H9 (cell line): Measurements from ENCODE around the gene SLC25A26. TPM values are rescaled to one million over a fixed set of nuclear protein-coding genes. Genes with fewer than 3 reads are reported as not detected.

Experiments
- DNase-seq: peaks from one replicate; pipeline ENCODE4 v3.0.0-alpha.2; 2017
- H2AFZ ChIP-seq: one replicate; pipeline ENCODE4 v1.6.1; 2013; ENCODE audit warnings: mild to moderate bottlenecking, low read length, control low read depth, moderate library complexity
- H2AK5ac ChIP-seq: 2 replicates; pipeline ENCODE4 v1.6.1; 2013; ENCODE audit warnings: low read length, control low read depth, mixed read lengths; ENCODE audit not compliant: insufficient read length
- H2BK120ac ChIP-seq: one replicate; pipeline ENCODE4 v1.6.1; 2013; ENCODE audit warnings: low read depth, mild to moderate bottlenecking, low read length, control low read depth, inconsistent platforms; ENCODE audit not compliant: poor library complexity, severe bottlenecking
- H2BK12ac ChIP-seq: 2 replicates; pipeline ENCODE4 v1.6.1; 2013; ENCODE audit warnings: low read length, control low read depth, mixed read lengths, low read depth; ENCODE audit not compliant: insufficient read length
- H2BK15ac ChIP-seq: 2 replicates; pipeline ENCODE4 v1.6.1; 2013; ENCODE audit warnings: low read depth, low read length, control low read depth
- H2BK20ac ChIP-seq: one replicate; pipeline ENCODE4 v1.6.1; 2013; ENCODE audit warnings: low read depth, mild to moderate bottlenecking, low read length, control low read depth, inconsistent platforms; ENCODE audit not compliant: poor library complexity, severe bottlenecking
- H2BK5ac ChIP-seq: 2 replicates; pipeline ENCODE4 v1.6.1; 2013; ENCODE audit warnings: low read length, control low read depth, mixed read lengths; ENCODE audit not compliant: insufficient read length
- H3K14ac ChIP-seq: 2 replicates; pipeline ENCODE4 v1.6.1; 2013; ENCODE audit warnings: low read length, control low read depth; ENCODE audit not compliant: insufficient read depth
- H3K18ac ChIP-seq: 2 replicates; pipeline ENCODE4 v1.6.1; 2013; ENCODE audit warnings: low read depth, mild to moderate bottlenecking, mixed read lengths, low read length, control low read depth; ENCODE audit not compliant: insufficient read length
- H3K23ac ChIP-seq: 2 replicates; pipeline ENCODE4 v1.6.1; 2013; ENCODE audit warnings: low read length, control low read depth, mixed read lengths, low read depth; ENCODE audit not compliant: insufficient read length
- H3K23me2 ChIP-seq: 2 replicates; pipeline ENCODE4 v1.6.1; 2013; ENCODE audit warnings: low read depth, mild to moderate bottlenecking, mixed read lengths, low read length, control low read depth; ENCODE audit not compliant: insufficient read length, poor library complexity, severe bottlenecking
- H3K27ac ChIP-seq: 2 replicates; pipeline ENCODE4 v1.5.1; 2013; ENCODE audit warnings: low read length, control low read depth, mixed read lengths, low read depth; ENCODE audit not compliant: insufficient read length
- H3K27me3 ChIP-seq: 2 replicates; pipeline ENCODE4 v1.6.1; 2013; ENCODE audit warnings: low read length, control low read depth, inconsistent platforms; ENCODE audit not compliant: insufficient read depth
- H3K4ac ChIP-seq: 2 replicates; pipeline ENCODE4 v1.6.1; 2013; ENCODE audit warnings: low read depth, mild to moderate bottlenecking, control low read depth, inconsistent platforms, low read length, moderate library complexity
- H3K4me1 ChIP-seq: 2 replicates; pipeline ENCODE4 v1.6.1; 2013; ENCODE audit warnings: low read length, control low read depth, inconsistent platforms; ENCODE audit not compliant: insufficient read depth
- H3K4me2 ChIP-seq: 2 replicates; pipeline ENCODE4 v1.6.1; 2013; ENCODE audit warnings: low read length, control low read depth, mixed read lengths; ENCODE audit not compliant: insufficient read length, insufficient read depth
- H3K56ac ChIP-seq: 2 replicates; pipeline ENCODE4 v1.6.1; 2013; ENCODE audit warnings: low read depth, mild to moderate bottlenecking, mixed read lengths, low read length, control low read depth; ENCODE audit not compliant: insufficient read length
- H3K79me1 ChIP-seq: 2 replicates; pipeline ENCODE4 v1.6.1; 2013; ENCODE audit warnings: low read depth, mild to moderate bottlenecking, moderate library complexity, low read length, control low read depth, inconsistent platforms; ENCODE audit not compliant: insufficient read depth, poor library complexity, severe bottlenecking
- H3K79me2 ChIP-seq: 2 replicates; pipeline ENCODE4 v1.6.1; 2013; ENCODE audit warnings: low read length, control low read depth, inconsistent platforms; ENCODE audit not compliant: insufficient read depth
- H3K9ac ChIP-seq: 2 replicates; pipeline ENCODE4 v1.6.1; 2013; ENCODE audit warnings: low read length, control low read depth, mixed read lengths; ENCODE audit not compliant: insufficient read length; ENCODE audit errors: extremely low read depth
- H3K9me3 ChIP-seq: one replicate; pipeline ENCODE4 v1.6.1; 2013; ENCODE audit warnings: low read depth, low read length, inconsistent platforms; ENCODE audit not compliant: control insufficient read depth
- H3T11ph ChIP-seq: one replicate; pipeline ENCODE4 v1.6.1; 2013; ENCODE audit warnings: mild to moderate bottlenecking, low read length, control low read depth, inconsistent platforms
- H4K20me1 ChIP-seq: one replicate; pipeline ENCODE4 v1.6.1; 2013; ENCODE audit not compliant: control insufficient read depth, insufficient read length, insufficient read depth
- H4K5ac ChIP-seq: 2 replicates; pipeline ENCODE4 v1.6.1; 2013; ENCODE audit warnings: low read depth, mild to moderate bottlenecking, mixed read lengths, low read length, control low read depth; ENCODE audit not compliant: insufficient read length
- H4K8ac ChIP-seq: replicated peaks from 2 replicates; pipeline ENCODE4 v1.6.1; 2013; ENCODE audit warnings: low read length, control low read depth, mixed read lengths, low read depth; ENCODE audit not compliant: insufficient read length
- H4K91ac ChIP-seq: 2 replicates; pipeline ENCODE4 v1.6.1; 2013; ENCODE audit warnings: low read depth, mild to moderate bottlenecking, moderate library complexity, mixed read lengths, low read length, control low read depth; ENCODE audit not compliant: insufficient read length
- H3K27ac Mint-ChIP-seq, 3 experiments: 2 replicates in 2 of 3; 3 replicates in 1 of 3; pipeline ENCODE4 v1.8.0; 2020 to 2021; ENCODE audit warnings: mixed read lengths in 3 of 3, mild to moderate bottlenecking in 1 of 3, moderate library complexity in 1 of 3
- H3K27me3 Mint-ChIP-seq: 2 replicates; pipeline ENCODE4 v1.8.0; 2021; ENCODE audit warnings: low read depth, mild to moderate bottlenecking, moderate library complexity, mixed read lengths
- H3K36me3 Mint-ChIP-seq, 3 experiments: 2 replicates in 2 of 3; 3 replicates in 1 of 3; pipeline ENCODE4 v1.8.0; 2020 to 2021; ENCODE audit warnings: low read depth in 3 of 3, mixed read lengths in 3 of 3; ENCODE audit not compliant: insufficient read depth in 1 of 3
- H3K4me1 Mint-ChIP-seq, 2 experiments: 2 replicates each; pipeline ENCODE4 v1.8.0; 2020; ENCODE audit warnings: mixed read lengths in 2 of 2
- H3K4me3 Mint-ChIP-seq, 2 experiments: 2 replicates in 1 of 2; 3 replicates in 1 of 2; pipeline ENCODE4 v1.8.0; 2020 to 2021; ENCODE audit warnings: mild to moderate bottlenecking in 2 of 2, mixed read lengths in 2 of 2, moderate library complexity in 1 of 2
- H3K9me3 Mint-ChIP-seq, 2 experiments: 2 replicates in 1 of 2; 3 replicates in 1 of 2; pipeline ENCODE4 v1.8.0; 2020; ENCODE audit warnings: mild to moderate bottlenecking in 2 of 2, mixed read lengths in 2 of 2, moderate library complexity in 1 of 2
- total RNA-seq: library from RNA; stranded (reverse); gene quantifications from 2 replicates; pipeline ENCODE4 v1.2.1, GENCODE V29; 2021
- TF ChIP-seq, protein P1 (sequence below): fragments of 200-600 bp; sonication (generic); conservative IDR thresholded peaks from 3 replicates; pipeline ENCODE4 v1.8.0; 2021; ENCODE audit warnings: antibody characterized with exemption, mild to moderate bottlenecking

SLC25A26 gene
- total RNA-seq, 1 experiment from 2014 or later = 30.2 TPM

DNA sequence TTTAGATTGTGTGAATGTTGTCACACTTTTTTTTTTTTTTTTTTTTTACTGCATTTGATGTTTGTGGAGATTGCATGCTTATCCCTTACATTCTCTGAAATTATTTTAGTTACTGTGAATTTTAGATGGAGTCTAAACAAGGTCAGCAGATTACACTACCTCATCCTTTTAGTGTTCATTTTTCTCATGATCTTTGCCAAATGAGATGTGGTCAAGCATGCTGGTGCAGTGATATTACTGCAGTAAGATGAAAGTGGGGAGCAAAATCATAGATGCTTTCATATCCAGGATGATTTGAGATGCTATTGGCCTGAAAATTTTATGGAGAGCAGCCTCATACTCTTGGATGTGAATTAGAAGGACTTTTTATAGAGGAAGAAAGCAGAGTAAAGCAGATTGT lies 45.8 kb downstream of the SLC25A26 start:
- Histone ChIP-seq H3K9ac (no peak overlapping the region), H3K18ac (no peak overlapping the region), H3K56ac (no peak overlapping the region), H2AK5ac (no peak overlapping the region), H4K5ac (no peak overlapping the region), H2AFZ (no peak overlapping the region), H3K79me1 (no peaks in the 10 kb centered on the region), H3K9me3 (no peaks in the 10 kb centered on the region), H3K4me2 (no peak overlapping the region), H2BK12ac (no peak overlapping the region), H2BK20ac (no peak overlapping the region), H3K79me2 (0 out of 2 replicates have a peak, but pooled peaks cover 2% of the 10 kb centered on the region), H3K27ac (no peak overlapping the region), H4K8ac (no peak overlapping the region), H2BK15ac (no peak overlapping the region), H3K4me1 (no peaks in the 10 kb centered on the region), H3K4ac (no peak overlapping the region), H3K23me2 (no peaks in the 10 kb centered on the region), H3K23ac (no peak overlapping the region), H3T11ph (no peak overlapping the region), H4K91ac (no peak overlapping the region), H3K14ac (no peak overlapping the region), H2BK5ac (no peak overlapping the region), H3K27me3 (no peaks in the 10 kb centered on the region), H4K20me1 (no peaks in the 10 kb centered on the region), H2BK120ac (no peak overlapping the region)
- Mint-ChIP-seq H3K36me3 (peaks cover 9 to 16% (median 14%) of the 10 kb centered on the region in 3 experiments; a peak in 6 of 7 replicates), H3K27ac (no peak overlapping the region), H3K4me3 (no peak overlapping the region), H3K9me3 (no peaks in the 10 kb centered on the region), H3K4me1 (peaks cover 7 to 10% of the 10 kb centered on the region in 2 experiments), H3K27me3 (no peaks in the 10 kb centered on the region)
- TF ChIP-seq, protein P1, sequence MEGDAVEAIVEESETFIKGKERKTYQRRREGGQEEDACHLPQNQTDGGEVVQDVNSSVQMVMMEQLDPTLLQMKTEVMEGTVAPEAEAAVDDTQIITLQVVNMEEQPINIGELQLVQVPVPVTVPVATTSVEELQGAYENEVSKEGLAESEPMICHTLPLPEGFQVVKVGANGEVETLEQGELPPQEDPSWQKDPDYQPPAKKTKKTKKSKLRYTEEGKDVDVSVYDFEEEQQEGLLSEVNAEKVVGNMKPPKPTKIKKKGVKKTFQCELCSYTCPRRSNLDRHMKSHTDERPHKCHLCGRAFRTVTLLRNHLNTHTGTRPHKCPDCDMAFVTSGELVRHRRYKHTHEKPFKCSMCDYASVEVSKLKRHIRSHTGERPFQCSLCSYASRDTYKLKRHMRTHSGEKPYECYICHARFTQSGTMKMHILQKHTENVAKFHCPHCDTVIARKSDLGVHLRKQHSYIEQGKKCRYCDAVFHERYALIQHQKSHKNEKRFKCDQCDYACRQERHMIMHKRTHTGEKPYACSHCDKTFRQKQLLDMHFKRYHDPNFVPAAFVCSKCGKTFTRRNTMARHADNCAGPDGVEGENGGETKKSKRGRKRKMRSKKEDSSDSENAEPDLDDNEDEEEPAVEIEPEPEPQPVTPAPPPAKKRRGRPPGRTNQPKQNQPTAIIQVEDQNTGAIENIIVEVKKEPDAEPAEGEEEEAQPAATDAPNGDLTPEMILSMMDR = no peak
- no peak for DNase-seq
